GM18867 (cell line): ENCODE results near the gene ZNF778.
"Not testable (repeated sequence)": the region's sequence is repeated elsewhere in the genome, so short reads cannot be mapped to it uniquely, and the experiment has no call there.

Experiments
- ATAC-seq: cut with Tn5 transposase; IDR thresholded peaks from one replicate; pipeline ENCODE4 v1.9.1; 2021; ENCODE audit warnings: mild to moderate bottlenecking, moderate library complexity; ENCODE audit not compliant: unreplicated experiment

The ZNF778 gene

GRCh38 chr16:89248196-89248982 lies 30.9 kb downstream of the ZNF778 start:
- no peak for ATAC-seq

- ATAC-seq, result no peak
These were observed 36.2 kb downstream of the ZNF778 start for GRCh38 chr16:89253548-89254287.

GRCh38 chr16:89256651-89257254 lies 39.2 kb downstream of the ZNF778 start:
- ATAC-seq, result no peak

- no peak for ATAC-seq
These were observed 39.8 kb downstream of the ZNF778 start for GRCh38 chr16:89257281-89257731.

- no peak for ATAC-seq
These were observed 40.4 kb downstream of the ZNF778 start for GRCh38 chr16:89257757-89258465.

GRCh38 chr16:89259901-89260300 lies 42.4 kb downstream of the ZNF778 start:
- not testable (repeated sequence) for ATAC-seq

GRCh38 chr16:89261691-89262563 lies 44.4 kb downstream of the ZNF778 start:
- ATAC-seq, result no peak

- ATAC-seq, result no peak
These were observed 47.5 kb downstream of the ZNF778 start for GRCh38 chr16:89264800-89265550.

GRCh38 chr16:89265647-89266046 lies 48.1 kb downstream of the ZNF778 start:
- ATAC-seq, result no peak

GRCh38 chr16:89266521-89267134 lies 49.1 kb downstream of the ZNF778 start:
- ATAC-seq, result no peak

GRCh38 chr16:89267746-89268145 lies 50.2 kb downstream of the ZNF778 start:
- not testable (repeated sequence) for ATAC-seq

GRCh38 chr16:89268585-89268984 lies 51.1 kb downstream of the ZNF778 start:
- ATAC-seq, result no peak

- ATAC-seq, result no peak
These were observed 51.7 kb downstream of the ZNF778 start for GRCh38 chr16:89268987-89269735.

GRCh38 chr16:89269805-89270665 lies 52.5 kb downstream of the ZNF778 start:
- ATAC-seq, result no peak

- no peak for ATAC-seq
These were observed 53.3 kb downstream of the ZNF778 start for GRCh38 chr16:89270666-89271345.

GRCh38 chr16:89272631-89273030 lies 55.1 kb downstream of the ZNF778 start:
- ATAC-seq, result no peak
